Measurements from ENCODE around the gene MED26.
A peak's percentile ranks its signal among the peaks of the same experiment; 100 is the strongest.

Gene MED26

DNA sequence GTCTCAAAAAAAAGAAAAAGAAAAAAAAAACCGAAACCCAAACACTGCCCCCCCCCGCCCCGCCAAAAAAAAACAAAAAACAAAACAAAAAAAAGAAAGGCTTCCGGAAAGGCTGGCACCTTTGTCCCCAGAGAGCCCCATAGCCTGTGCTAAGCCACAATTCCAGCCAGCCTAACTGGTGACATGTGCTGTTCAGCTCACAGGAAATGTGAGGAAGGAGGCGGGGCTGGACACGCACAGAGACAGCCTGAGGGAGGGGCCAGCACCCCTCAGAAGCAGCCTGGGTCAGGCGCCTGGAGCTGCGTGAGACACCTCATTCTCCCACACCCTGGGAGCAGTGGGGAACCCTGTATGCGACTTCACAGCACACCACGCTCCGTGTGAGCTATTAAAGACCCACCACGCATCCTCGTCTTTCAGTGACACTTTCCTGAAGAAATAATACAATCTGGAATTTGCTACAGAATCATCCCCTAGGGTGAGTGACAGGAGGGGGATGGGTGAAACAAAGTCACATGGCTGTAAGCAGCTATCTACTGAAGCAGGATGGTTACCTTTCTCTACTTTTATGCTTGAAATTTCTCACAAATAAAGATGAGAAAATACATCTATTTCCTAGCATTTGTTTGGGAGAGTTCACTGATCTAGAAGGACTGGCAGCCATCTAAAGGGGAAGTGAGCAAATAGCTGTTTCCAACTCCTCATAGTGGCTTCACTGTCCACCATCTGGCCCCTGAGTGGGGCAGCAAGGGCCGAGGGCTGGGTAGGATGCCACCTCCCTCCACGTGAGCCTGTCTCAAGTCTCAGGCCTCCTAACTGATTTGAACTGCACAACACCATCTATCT lies 43.5 kb downstream of the MED26 start:
- Histone ChIP-seq H3K4me1 (ENCODE audit: control insufficient read depth in 2 of 2, insufficient read depth in 1 of 2, low read depth in 1 of 2, low read length in 2 of 2) (peaks cover 24 to 41% of the 10 kb centered on the region in 2 donors), H3K27me3 (ENCODE audit: control insufficient read depth in 3 of 3, insufficient read depth in 3 of 3, low read depth in 1 of 3, low read length in 3 of 3) (no peaks in the 10 kb centered on the region)
- no CpG with 5 or more reads among the region's 15 CpGs for WGBS, 2 donors (ENCODE audit: extremely low coverage in 2 of 2, insufficient read length in 2 of 2, insufficient replicate concordance in 1 of 2)

DNA sequence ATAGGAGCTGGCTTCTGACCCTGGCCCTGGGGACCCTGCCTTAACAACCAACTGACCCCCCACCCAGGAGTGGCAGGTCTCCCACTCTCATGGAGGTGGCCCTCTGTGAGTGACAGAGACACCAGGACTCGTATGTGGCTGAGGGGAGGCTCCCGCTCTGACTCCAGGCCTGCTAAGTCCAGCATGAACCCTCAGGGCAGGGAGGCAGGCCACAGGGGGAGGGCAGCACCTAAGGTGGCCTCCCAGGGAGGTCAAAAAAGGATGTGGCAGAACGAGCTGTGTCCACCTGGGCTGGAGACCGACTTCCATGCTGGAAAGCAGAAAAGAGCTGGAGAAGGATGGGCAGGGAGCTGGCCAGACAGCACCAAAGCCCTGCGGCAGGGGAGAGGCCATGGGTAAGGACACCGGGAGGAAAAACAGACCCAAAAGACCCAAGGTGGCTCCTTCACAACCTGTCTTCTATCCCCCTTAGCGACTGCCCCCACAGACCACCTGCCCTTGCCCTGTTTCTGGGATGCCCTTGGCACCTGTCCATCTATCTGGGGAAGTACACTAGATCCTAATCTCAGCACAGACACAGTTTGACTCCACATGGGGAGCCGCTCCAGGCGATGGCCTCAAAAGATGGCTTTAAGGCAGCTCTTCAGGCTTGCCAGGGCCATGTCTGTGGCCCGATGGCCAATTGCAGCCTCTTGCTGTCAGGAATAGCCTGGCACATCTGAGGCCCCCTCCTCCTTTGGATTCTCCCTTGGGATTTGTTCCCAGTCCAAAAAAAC lies 45.3 kb downstream of the MED26 start:
- no CpG with 5 or more reads among the region's 10 CpGs for WGBS, 2 donors (ENCODE audit: extremely low coverage in 2 of 2, insufficient read length in 2 of 2, insufficient replicate concordance in 1 of 2)
- Histone ChIP-seq H2BK5ac (ENCODE audit: low read length) (peak overlapping the region; percentile 16), H3K27me3 (ENCODE audit: control insufficient read depth in 3 of 3, insufficient read depth in 3 of 3, low read depth in 1 of 3, low read length in 3 of 3) (no peaks in the 10 kb centered on the region), H3K9ac (ENCODE audit: low read depth, low read length, poor library complexity) (no peak overlapping the region), H3K79me1 (ENCODE audit: low read depth, low read length) (peaks cover 29% of the 10 kb centered on the region), H3K18ac (ENCODE audit: low read length) (no peak overlapping the region), H3K4me1 (ENCODE audit: control insufficient read depth in 2 of 2, insufficient read depth in 1 of 2, low read depth in 1 of 2, low read length in 2 of 2) (peaks cover 18 to 32% of the 10 kb centered on the region in 2 donors), H3K23ac (ENCODE audit: low read depth, low read length, poor library complexity) (peak overlapping the region; percentile 69), H3K14ac (ENCODE audit: low read length) (no peak overlapping the region), H3K9me3 (replicated peaks in 1 of 2; ENCODE audit: control insufficient read depth in 2 of 2, insufficient read depth in 1 of 2, low read depth in 1 of 2, low read length in 2 of 2) (no peaks in the 10 kb centered on the region), H4K91ac (ENCODE audit: low read depth, low read length, poor library complexity) (no peak overlapping the region), H2AK5ac (ENCODE audit: low read depth, low read length) (no peak overlapping the region), H3K36me3 (replicated peaks in 1 of 2; ENCODE audit: control insufficient read depth in 2 of 2, insufficient read depth in 2 of 2, low read length in 2 of 2) (peaks cover 8 to 19% of the 10 kb centered on the region in 2 donors), H2AFZ (ENCODE audit: low read length) (no peak overlapping the region), H3K4me2 (ENCODE audit: insufficient read depth, low read length, poor library complexity, severe bottlenecking) (no peak overlapping the region), H3K4ac (ENCODE audit: low read length) (no peak overlapping the region), H2BK12ac (ENCODE audit: low read length) (no peak overlapping the region), H3K27ac (replicated peaks; ENCODE audit: low read length) (no peak overlapping the region), H2BK15ac (ENCODE audit: low read length) (no peak overlapping the region), H4K8ac (ENCODE audit: low read depth, low read length) (no peak overlapping the region), H3K4me3 (ENCODE audit: low read length in 2 of 2) (no peak overlapping the region), H2BK120ac (ENCODE audit: low read depth, low read length) (no peak overlapping the region)
- no peak for DNase-seq (ENCODE audit: low spot score)

More for the DNA sequence above, 43.5 kb downstream of the MED26 start:
- Histone ChIP-seq H2BK120ac (ENCODE audit: low read depth, low read length) (no peak overlapping the region), H2BK15ac (ENCODE audit: low read length) (no peak overlapping the region), H2AK5ac (ENCODE audit: low read depth, low read length) (no peak overlapping the region), H3K4me3 (ENCODE audit: low read length in 2 of 2) (peak overlapping the region in 1 of 2 donors; percentile 33), H3K36me3 (replicated peaks in 1 of 2; ENCODE audit: control insufficient read depth in 2 of 2, insufficient read depth in 2 of 2, low read length in 2 of 2) (peaks cover 0 to 3% of the 10 kb centered on the region in 2 donors), H2BK12ac (ENCODE audit: low read length) (no peak overlapping the region), H3K4ac (ENCODE audit: low read length) (no peak overlapping the region), H3K4me2 (ENCODE audit: insufficient read depth, low read length, poor library complexity, severe bottlenecking) (peak overlapping the region; percentile 88), H3K9ac (ENCODE audit: low read depth, low read length, poor library complexity) (no peak overlapping the region), H3K18ac (ENCODE audit: low read length) (peak overlapping the region; percentile 60), H3K9me3 (replicated peaks in 1 of 2; ENCODE audit: control insufficient read depth in 2 of 2, insufficient read depth in 1 of 2, low read depth in 1 of 2, low read length in 2 of 2) (no peaks in the 10 kb centered on the region), H3K23ac (ENCODE audit: low read depth, low read length, poor library complexity) (no peak overlapping the region), H4K91ac (ENCODE audit: low read depth, low read length, poor library complexity) (no peak overlapping the region), H2BK5ac (ENCODE audit: low read length) (no peak overlapping the region), H2AFZ (ENCODE audit: low read length) (peak overlapping the region; percentile 27), H4K8ac (ENCODE audit: low read depth, low read length) (no peak overlapping the region), H3K14ac (ENCODE audit: low read length) (no peak overlapping the region), H3K27ac (replicated peaks; ENCODE audit: low read length) (no peak overlapping the region), H3K79me1 (ENCODE audit: low read depth, low read length) (peaks cover 27% of the 10 kb centered on the region)
- DNase-seq (ENCODE audit: low spot score) = peak; percentile 67

DNA sequence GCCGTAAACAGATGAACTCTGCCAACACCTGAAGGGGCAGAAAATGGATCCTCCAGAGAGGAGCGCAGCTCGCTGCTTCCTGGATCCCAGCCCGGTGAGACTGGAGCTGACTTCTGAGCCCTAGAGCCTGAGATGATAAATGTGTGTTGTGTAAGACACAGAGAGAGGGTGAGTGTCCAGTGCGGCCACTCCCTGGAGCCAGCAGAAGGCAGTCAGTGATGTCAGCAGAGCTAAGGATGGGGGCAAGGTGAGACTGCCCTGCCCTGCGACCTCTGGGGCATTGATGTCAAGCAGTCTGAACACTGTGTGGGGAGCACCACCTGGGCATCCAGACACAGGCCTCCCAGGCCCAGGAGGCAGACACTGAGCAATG lies 46.0 kb downstream of the MED26 start:
- Histone ChIP-seq H3K4ac (ENCODE audit: low read length) (no peak overlapping the region), H4K91ac (ENCODE audit: low read depth, low read length, poor library complexity) (no peak overlapping the region), H2AK5ac (ENCODE audit: low read depth, low read length) (no peak overlapping the region), H3K36me3 (replicated peaks in 1 of 2; ENCODE audit: control insufficient read depth in 2 of 2, insufficient read depth in 2 of 2, low read length in 2 of 2) (peaks cover 9 to 24% of the 10 kb centered on the region in 2 donors), H4K8ac (ENCODE audit: low read depth, low read length) (no peak overlapping the region), H3K4me2 (ENCODE audit: insufficient read depth, low read length, poor library complexity, severe bottlenecking) (no peak overlapping the region), H2AFZ (ENCODE audit: low read length) (no peak overlapping the region), H3K79me1 (ENCODE audit: low read depth, low read length) (peaks cover 24% of the 10 kb centered on the region), H3K18ac (ENCODE audit: low read length) (no peak overlapping the region), H3K4me1 (ENCODE audit: control insufficient read depth in 2 of 2, insufficient read depth in 1 of 2, low read depth in 1 of 2, low read length in 2 of 2) (peaks cover 13 to 25% of the 10 kb centered on the region in 2 donors), H3K27ac (replicated peaks; ENCODE audit: low read length) (no peak overlapping the region), H2BK15ac (ENCODE audit: low read length) (no peak overlapping the region), H2BK120ac (ENCODE audit: low read depth, low read length) (no peak overlapping the region), H3K27me3 (ENCODE audit: control insufficient read depth in 3 of 3, insufficient read depth in 3 of 3, low read depth in 1 of 3, low read length in 3 of 3) (no peaks in the 10 kb centered on the region), H2BK12ac (ENCODE audit: low read length) (no peak overlapping the region), H3K4me3 (ENCODE audit: low read length in 2 of 2) (no peak overlapping the region), H3K9me3 (replicated peaks in 1 of 2; ENCODE audit: control insufficient read depth in 2 of 2, insufficient read depth in 1 of 2, low read depth in 1 of 2, low read length in 2 of 2) (no peaks in the 10 kb centered on the region), H3K9ac (ENCODE audit: low read depth, low read length, poor library complexity) (no peak overlapping the region), H3K23ac (ENCODE audit: low read depth, low read length, poor library complexity) (no peak overlapping the region), H2BK5ac (ENCODE audit: low read length) (no peak overlapping the region), H3K14ac (ENCODE audit: low read length) (no peak overlapping the region)
- WGBS, 2 donors (ENCODE audit: extremely low coverage in 2 of 2, insufficient read length in 2 of 2, insufficient replicate concordance in 1 of 2) = no CpG with 5 or more reads among the region's 6 CpGs
- DNase-seq (ENCODE audit: low spot score) = no peak

Data from neuronal stem cell (in vitro differentiated cells).